Trophoblast cell (in vitro differentiated cells and primary cell): Measurements from ENCODE around the gene HEY2.

Source experiments
- DNase-seq, 2 donors: peaks; one replicate each; pipeline ENCODE4 v3.0.0-alpha.2; 2016
- H2AFZ ChIP-seq: 2 replicates; pipeline ENCODE4 v1.6.1; 2013; ENCODE audit warnings: low read length, moderate library complexity, mild to moderate bottlenecking; ENCODE audit not compliant: insufficient read depth, poor library complexity
- H2AK5ac ChIP-seq: 2 replicates; pipeline ENCODE4 v1.6.1; 2013; ENCODE audit warnings: mild to moderate bottlenecking, low read length
- H2BK120ac ChIP-seq: 2 replicates; pipeline ENCODE4 v1.6.1; 2013; ENCODE audit warnings: low read length, mild to moderate bottlenecking, moderate library complexity; ENCODE audit not compliant: insufficient read depth, poor library complexity
- H2BK12ac ChIP-seq: 2 replicates; pipeline ENCODE4 v1.6.1; 2013; ENCODE audit warnings: mild to moderate bottlenecking, low read length, moderate library complexity
- H2BK5ac ChIP-seq: 2 replicates; pipeline ENCODE4 v1.6.1; 2013; ENCODE audit warnings: low read length, low read depth, moderate library complexity, mild to moderate bottlenecking; ENCODE audit not compliant: poor library complexity
- H3K14ac ChIP-seq: 2 replicates; pipeline ENCODE4 v1.6.1; 2013; ENCODE audit warnings: mild to moderate bottlenecking, low read length
- H3K18ac ChIP-seq: 2 replicates; pipeline ENCODE4 v1.6.1; 2013; ENCODE audit warnings: mild to moderate bottlenecking, low read length
- H3K23ac ChIP-seq: 2 replicates; pipeline ENCODE4 v1.6.1; 2013; ENCODE audit warnings: low read length
- H3K27ac ChIP-seq: 2 replicates; pipeline ENCODE4 v1.5.1; 2013; ENCODE audit warnings: low read depth, mild to moderate bottlenecking, inconsistent platforms, low read length, moderate library complexity
- H3K27me3 ChIP-seq: 2 replicates; pipeline ENCODE4 v1.6.1; 2013; ENCODE audit warnings: inconsistent platforms, mild to moderate bottlenecking, low read length, moderate library complexity; ENCODE audit not compliant: insufficient read depth
- H3K36me3 ChIP-seq, 2 experiments: 1 replicate in 1 of 2; 2 replicates in 1 of 2; pipeline ENCODE4 v1.6.1; 2013; ENCODE audit warnings: low read length in 2 of 2, mild to moderate bottlenecking in 2 of 2, moderate library complexity in 1 of 2; ENCODE audit not compliant: insufficient read depth in 2 of 2, control insufficient read depth in 1 of 2
- H3K4ac ChIP-seq: 2 replicates; pipeline ENCODE4 v1.6.1; 2013; ENCODE audit warnings: low read depth, mild to moderate bottlenecking, low read length, moderate library complexity
- H3K4me1 ChIP-seq, 2 experiments: 1 replicate in 1 of 2; 2 replicates in 1 of 2; pipeline ENCODE4 v1.6.1; 2013; ENCODE audit warnings: low read length in 2 of 2, mild to moderate bottlenecking in 2 of 2, moderate library complexity in 1 of 2; ENCODE audit not compliant: insufficient read depth in 2 of 2, control insufficient read depth in 1 of 2
- H3K4me2 ChIP-seq: 2 replicates; pipeline ENCODE4 v1.6.1; 2013; ENCODE audit warnings: inconsistent platforms, mild to moderate bottlenecking, low read length, moderate library complexity
- H3K4me3 ChIP-seq: 2 replicates; pipeline ENCODE4 v1.5.1; 2013; ENCODE audit warnings: mild to moderate bottlenecking, low read depth, low read length, inconsistent platforms
- H3K79me1 ChIP-seq: one replicate; pipeline ENCODE4 v1.6.1; 2013; ENCODE audit warnings: low read length
- H3K79me2 ChIP-seq: 2 replicates; pipeline ENCODE4 v1.6.1; 2013; ENCODE audit warnings: low read length, mild to moderate bottlenecking; ENCODE audit not compliant: control insufficient read depth, insufficient read depth, poor library complexity
- H3K9ac ChIP-seq: 2 replicates; pipeline ENCODE4 v1.6.1; 2013; ENCODE audit warnings: mild to moderate bottlenecking, low read length
- H3K9me3 ChIP-seq: 2 replicates; pipeline ENCODE4 v1.6.1; 2013; ENCODE audit warnings: low read depth, mild to moderate bottlenecking, control low read depth, inconsistent platforms, low read length; ENCODE audit not compliant: insufficient read depth
- H4K12ac ChIP-seq: 2 replicates; pipeline ENCODE4 v1.6.1; 2013; ENCODE audit warnings: low read depth, mild to moderate bottlenecking, low read length, moderate library complexity
- H4K8ac ChIP-seq: 2 replicates; pipeline ENCODE4 v1.6.1; 2013; ENCODE audit warnings: low read depth, mild to moderate bottlenecking, low read length, moderate library complexity
- H4K91ac ChIP-seq: one replicate; pipeline ENCODE4 v1.6.1; 2013; ENCODE audit warnings: low read depth, mild to moderate bottlenecking, low read length, moderate library complexity
- WGBS: extraction: QIAGEN DNeasy Blood & Tissue Kit; methylation state at CpG from one replicate; pipeline ENCODE4 v1.1.7; 2013; ENCODE audit warnings: missing lambda C conversion rate; ENCODE audit not compliant: insufficient read length, insufficient coverage; ENCODE audit errors: extremely low coverage; 5-methylcytosine and 5-hydroxymethylcytosine counted together

The HEY2 gene

DNA sequence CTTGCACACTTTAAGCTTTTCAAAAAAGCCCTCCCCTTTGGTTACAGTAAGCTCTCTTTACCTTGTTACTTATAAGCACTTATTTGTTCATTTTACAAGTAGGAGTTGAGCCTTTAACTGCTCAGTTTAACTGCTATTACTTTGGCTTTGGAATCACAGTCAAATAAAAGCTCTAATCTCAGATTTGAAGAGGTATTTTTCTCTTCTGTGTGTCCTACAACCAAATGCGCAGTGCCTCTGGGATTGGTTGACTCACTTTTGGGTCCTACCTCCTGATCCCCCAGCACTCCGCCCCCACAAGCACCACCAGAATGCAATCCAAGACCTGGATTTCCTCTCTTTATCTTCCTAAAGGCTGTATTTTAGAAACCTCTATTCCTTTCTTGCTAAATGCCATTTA lies 43.8 kb downstream of the HEY2 start:
- no peaks in the 10 kb centered on the region for H3K27me3 ChIP-seq
- H2BK12ac ChIP-seq = no peak overlapping the region
- no peak overlapping the region for H4K12ac ChIP-seq
- H3K4me2 ChIP-seq = no peak overlapping the region
- H3K36me3 ChIP-seq = no peaks in the 10 kb centered on the region
- no peak overlapping the region for H2BK5ac ChIP-seq
- H3K4me1 ChIP-seq = peaks cover 7 to 8% of the 10 kb centered on the region in 2 experiments
- no peak overlapping the region for H3K14ac ChIP-seq
- no peak overlapping the region for H3K18ac ChIP-seq
- peaks cover 15% of the 10 kb centered on the region for H3K79me1 ChIP-seq
- no peak for DNase-seq
- no peak overlapping the region for H4K91ac ChIP-seq
- no peak overlapping the region for H2AFZ ChIP-seq
- H3K4me3 ChIP-seq = no peak overlapping the region
- no peak overlapping the region for H2BK120ac ChIP-seq
- no peak overlapping the region for H3K23ac ChIP-seq
- H3K79me2 ChIP-seq = peaks cover 2% of the 10 kb centered on the region
- H3K4ac ChIP-seq = no peak overlapping the region
- no peak overlapping the region for H3K27ac ChIP-seq
- no peaks in the 10 kb centered on the region for H3K9me3 ChIP-seq
- H4K8ac ChIP-seq = no peak overlapping the region
- no peak overlapping the region for H3K9ac ChIP-seq
- no CpG with 5 or more reads among the region's 2 CpGs for WGBS
- H2AK5ac ChIP-seq = no peak overlapping the region

DNA sequence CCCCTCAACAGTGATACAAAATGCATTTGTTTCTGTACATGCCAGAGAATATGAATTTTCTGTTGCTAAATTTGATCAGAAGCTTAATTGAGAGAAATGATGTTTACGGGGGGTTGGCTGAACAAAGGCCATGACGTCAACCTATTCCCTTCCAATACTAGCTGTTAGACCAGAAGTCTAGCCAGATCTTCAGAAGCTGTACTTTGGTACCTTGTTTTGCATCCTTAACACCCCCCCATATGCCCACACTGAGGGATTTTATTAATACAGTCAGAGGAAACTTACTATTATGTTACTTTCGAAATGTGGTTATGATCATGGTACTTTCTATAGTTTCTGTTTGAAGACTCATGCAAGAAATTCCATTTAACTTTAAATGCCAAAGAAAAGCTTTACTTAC lies 44.4 kb downstream of the HEY2 start:
- H3K79me2 ChIP-seq = peaks cover 2% of the 10 kb centered on the region
- no peak overlapping the region for H3K4ac ChIP-seq
- H3K4me2 ChIP-seq = no peak overlapping the region
- H3K9me3 ChIP-seq = no peaks in the 10 kb centered on the region
- no peak overlapping the region for H3K9ac ChIP-seq
- H2AFZ ChIP-seq = no peak overlapping the region
- H2BK5ac ChIP-seq = no peak overlapping the region
- no peaks in the 10 kb centered on the region for H3K27me3 ChIP-seq
- no peak overlapping the region for H4K8ac ChIP-seq
- no peak for DNase-seq
- peaks cover 8% of the 10 kb centered on the region in 2 experiments for H3K4me1 ChIP-seq
- H3K79me1 ChIP-seq = peaks cover 15% of the 10 kb centered on the region
- H2AK5ac ChIP-seq = no peak overlapping the region
- H4K12ac ChIP-seq = no peak overlapping the region
- no peak overlapping the region for H3K4me3 ChIP-seq
- no peaks in the 10 kb centered on the region for H3K36me3 ChIP-seq
- no peak overlapping the region for H3K23ac ChIP-seq
- no peak overlapping the region for H3K27ac ChIP-seq
- no peak overlapping the region for H2BK120ac ChIP-seq
- H3K14ac ChIP-seq = no peak overlapping the region
- no CpG with 5 or more reads among the region's 3 CpGs for WGBS
- no peak overlapping the region for H3K18ac ChIP-seq
- H4K91ac ChIP-seq = no peak overlapping the region
- no peak overlapping the region for H2BK12ac ChIP-seq

DNA sequence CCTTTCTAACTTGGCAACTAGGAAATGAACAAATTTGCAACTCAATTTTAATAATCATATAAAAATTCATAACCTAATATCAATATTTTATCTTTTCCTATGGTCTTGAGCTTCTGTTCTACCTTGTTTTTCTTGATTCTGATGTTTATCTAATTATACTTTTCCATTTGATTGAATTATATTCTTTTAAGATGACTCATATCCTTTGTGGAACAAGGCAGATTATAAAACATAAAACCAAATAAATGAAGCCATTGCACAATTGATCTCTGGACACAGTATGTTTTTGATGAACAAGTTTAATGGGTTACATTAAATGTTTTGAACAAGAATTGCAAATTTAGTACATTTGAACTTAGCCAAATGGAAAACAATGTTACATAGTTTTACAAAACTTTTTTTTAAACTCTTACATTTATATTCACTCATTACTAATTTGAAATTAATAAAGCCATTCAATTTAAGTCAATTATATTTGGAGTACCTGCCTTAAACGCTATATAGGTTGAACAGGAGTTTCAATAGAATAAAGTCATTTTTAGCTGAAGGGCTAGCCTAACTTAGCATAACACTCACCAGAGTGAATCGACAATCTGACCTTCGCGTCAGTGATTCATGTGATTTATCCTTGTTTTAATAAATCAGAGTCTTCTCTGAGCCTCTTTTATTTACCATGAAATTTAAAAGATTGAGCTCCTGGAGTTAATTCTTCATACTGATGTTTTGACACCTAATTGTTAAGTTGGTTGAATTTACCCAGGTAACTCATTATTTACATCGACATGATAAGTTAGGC lies 45.1 kb downstream of the HEY2 start:
- no peak overlapping the region for H3K14ac ChIP-seq
- H3K79me1 ChIP-seq = peaks cover 17% of the 10 kb centered on the region
- peaks cover 2% of the 10 kb centered on the region for H3K79me2 ChIP-seq
- no peak overlapping the region for H3K23ac ChIP-seq
- no peak overlapping the region for H3K4me2 ChIP-seq
- no peak overlapping the region for H2AK5ac ChIP-seq
- H3K4ac ChIP-seq = no peak overlapping the region
- H3K27me3 ChIP-seq = no peaks in the 10 kb centered on the region
- no peak for DNase-seq
- H3K4me1 ChIP-seq = peaks cover 10 to 13% of the 10 kb centered on the region in 2 experiments
- no peak overlapping the region for H4K12ac ChIP-seq
- H3K9ac ChIP-seq = no peak overlapping the region
- no peak overlapping the region for H3K4me3 ChIP-seq
- H3K36me3 ChIP-seq = no peaks in the 10 kb centered on the region
- H2AFZ ChIP-seq = no peak overlapping the region
- no peak overlapping the region for H3K27ac ChIP-seq
- H3K9me3 ChIP-seq = no peaks in the 10 kb centered on the region
- H4K91ac ChIP-seq = no peak overlapping the region
- no peak overlapping the region for H2BK5ac ChIP-seq
- no CpG with 5 or more reads among the region's 5 CpGs for WGBS
- H2BK120ac ChIP-seq = no peak overlapping the region
- H2BK12ac ChIP-seq = no peak overlapping the region
- H4K8ac ChIP-seq = no peak overlapping the region
- no peak overlapping the region for H3K18ac ChIP-seq

DNA sequence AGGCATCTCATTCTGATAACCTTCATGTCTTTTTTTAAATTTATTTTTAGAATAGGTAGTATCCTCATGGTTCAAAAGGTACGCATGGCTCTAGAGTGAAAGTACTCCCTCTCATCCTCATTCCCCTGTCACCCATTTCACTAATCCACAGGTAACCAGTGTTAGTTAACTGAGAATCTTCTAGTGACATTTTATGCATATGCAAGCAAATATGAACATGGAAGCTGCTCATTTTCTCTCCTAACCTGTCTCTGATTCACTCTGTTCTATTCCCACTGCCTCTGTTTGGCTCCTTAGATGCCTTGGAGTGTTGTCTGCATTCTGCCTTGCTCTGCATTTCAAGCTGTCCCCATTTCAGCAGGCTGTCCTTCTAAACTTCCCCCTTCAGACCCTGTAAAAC lies 45.9 kb downstream of the HEY2 start:
- Histone ChIP-seq H3K79me1 (peaks cover 11% of the 10 kb centered on the region), H3K27ac (no peak overlapping the region), H2AK5ac (no peak overlapping the region), H2AFZ (no peak overlapping the region), H3K4me3 (no peak overlapping the region), H3K4ac (no peak overlapping the region), H2BK12ac (no peak overlapping the region), H2BK120ac (no peak overlapping the region), H3K4me2 (no peak overlapping the region), H4K91ac (no peak overlapping the region), H3K14ac (no peak overlapping the region), H3K9ac (no peak overlapping the region), H3K9me3 (no peaks in the 10 kb centered on the region), H3K23ac (no peak overlapping the region), H4K8ac (no peak overlapping the region), H3K79me2 (peaks cover 2% of the 10 kb centered on the region), H3K4me1 (peaks cover 5 to 8% of the 10 kb centered on the region in 2 experiments), H2BK5ac (no peak overlapping the region), H3K36me3 (no peaks in the 10 kb centered on the region), H3K27me3 (no peaks in the 10 kb centered on the region), H4K12ac (no peak overlapping the region), H3K18ac (no peak overlapping the region)
- WGBS = no CpG with 5 or more reads among the region's 1 CpG
- no peak for DNase-seq
